GM19023 (cell line): ENCODE measurements around the gene ATOH8.
A peak's percentile ranks its signal among the peaks of the same experiment; 100 is the strongest.
"Not testable (repeated sequence)": the region's sequence is repeated elsewhere in the genome, so short reads cannot be mapped to it uniquely, and the experiment has no call there.

Source experiments
- ATAC-seq: cut with Tn5 transposase; IDR thresholded peaks from one replicate; pipeline ENCODE4 v1.9.1; 2021; ENCODE audit warnings: mild to moderate bottlenecking, moderate library complexity; ENCODE audit not compliant: unreplicated experiment

The ATOH8 gene

DNA sequence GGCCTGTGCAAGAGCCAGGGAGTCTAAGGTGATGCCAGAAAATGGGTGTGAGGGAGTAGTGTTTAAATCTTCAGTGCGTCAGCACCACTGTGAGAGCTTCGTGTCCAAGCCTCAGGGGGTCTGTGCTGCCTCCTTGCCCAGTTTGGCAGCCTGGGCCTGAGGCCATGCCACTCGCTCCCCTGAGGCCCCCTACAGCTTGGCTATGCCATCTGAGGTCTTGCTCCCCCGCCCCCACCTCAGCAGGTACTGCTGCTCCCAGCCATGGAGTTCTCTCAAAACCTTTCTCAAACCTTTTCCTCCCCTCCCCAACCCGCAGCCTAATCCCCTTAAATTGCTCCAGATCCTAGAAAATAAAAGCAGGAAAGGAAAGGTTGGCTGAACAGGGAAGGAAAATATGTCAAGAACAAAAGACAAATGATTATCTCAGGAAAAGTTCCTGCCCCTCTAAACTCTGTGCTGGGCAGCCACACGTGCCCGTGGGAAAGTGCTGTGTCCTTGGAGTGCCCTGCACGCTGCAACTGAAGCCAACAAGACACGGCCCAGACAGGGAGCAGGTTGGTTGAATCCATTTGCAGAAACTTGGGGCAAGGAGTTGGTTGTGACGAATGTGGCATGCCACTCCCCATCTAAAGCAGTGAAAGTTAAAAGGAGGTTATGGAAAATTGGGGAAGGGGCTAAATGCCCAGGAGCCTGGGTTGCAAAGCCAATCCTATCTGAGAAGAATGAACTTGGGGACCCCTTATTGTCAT, 61.2 kb downstream of the ATOH8 start:
- no peak for ATAC-seq

DNA sequence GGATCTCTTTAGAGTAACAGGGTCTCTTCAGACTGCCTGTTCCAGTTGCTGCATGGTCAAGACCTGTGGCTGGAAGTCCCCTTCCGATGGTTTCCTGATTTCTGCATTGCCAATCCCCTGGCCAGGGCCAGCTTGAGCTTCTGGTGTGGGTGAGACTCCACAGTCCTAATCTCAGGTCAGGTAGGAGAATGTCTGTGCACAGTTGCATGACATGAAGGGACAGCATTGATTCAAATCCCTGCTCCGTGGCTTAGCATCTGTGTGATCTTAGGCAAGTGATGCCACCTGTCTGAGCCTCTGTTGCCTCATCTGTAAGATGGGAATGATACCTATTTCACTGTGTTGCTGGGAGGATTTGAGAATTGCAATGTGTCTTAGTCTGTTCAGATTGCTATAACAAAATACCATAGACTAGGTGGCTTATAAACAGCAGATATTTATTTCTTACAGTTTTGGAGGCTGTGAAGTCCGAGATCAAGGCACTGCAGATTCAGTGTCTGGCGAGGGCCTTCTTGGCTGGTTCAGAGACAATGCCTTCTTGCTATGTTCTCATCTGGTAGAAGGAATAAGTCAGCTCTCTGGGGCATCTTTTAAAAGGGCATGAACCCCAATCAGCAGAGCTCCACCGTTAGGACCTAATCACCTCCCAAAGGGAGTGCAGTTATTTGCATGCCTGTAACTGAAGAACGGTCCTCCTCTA, 66.2 kb downstream of the ATOH8 start:
- no peak for ATAC-seq

DNA sequence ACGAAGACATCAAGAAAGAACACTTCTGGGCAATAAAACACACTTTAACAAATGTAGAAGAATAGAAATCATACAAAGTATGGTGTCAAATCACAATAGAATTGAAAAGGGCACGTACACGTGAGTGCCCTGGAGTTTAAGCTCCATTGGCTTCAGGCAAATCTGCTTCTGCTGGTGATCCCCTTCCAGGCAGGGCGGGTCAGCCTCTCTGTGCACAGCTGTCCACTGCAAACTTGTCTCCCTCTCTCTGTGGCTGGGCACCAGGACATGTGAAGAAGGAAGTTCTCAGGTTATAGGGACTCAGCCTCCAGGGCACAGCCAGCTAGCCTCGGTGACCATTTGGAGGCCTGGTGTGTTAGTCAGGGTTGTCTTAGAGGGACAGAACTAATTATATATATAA, 69.0 kb downstream of the ATOH8 start:
- no peak for ATAC-seq

DNA sequence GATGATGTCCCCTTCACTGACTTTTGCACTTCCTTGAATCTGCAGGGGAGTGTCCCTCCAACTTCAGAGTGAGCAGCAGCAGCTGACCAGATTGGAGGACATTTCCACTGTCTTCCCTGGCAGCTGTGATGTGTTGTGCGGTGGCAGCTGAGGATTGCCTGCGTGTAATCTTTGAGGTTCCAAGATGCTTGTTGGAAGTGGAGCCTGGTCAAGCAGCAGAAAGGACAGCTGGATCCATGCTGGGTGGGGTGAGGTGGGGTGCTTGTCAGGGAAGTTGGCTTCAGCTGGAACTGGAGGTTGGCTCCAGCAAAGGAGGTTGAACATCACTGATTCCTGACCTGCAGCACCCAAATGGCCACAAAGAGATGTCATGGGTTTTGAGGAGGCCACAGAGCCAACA, 70.2 kb downstream of the ATOH8 start:
- ATAC-seq: no peak

DNA sequence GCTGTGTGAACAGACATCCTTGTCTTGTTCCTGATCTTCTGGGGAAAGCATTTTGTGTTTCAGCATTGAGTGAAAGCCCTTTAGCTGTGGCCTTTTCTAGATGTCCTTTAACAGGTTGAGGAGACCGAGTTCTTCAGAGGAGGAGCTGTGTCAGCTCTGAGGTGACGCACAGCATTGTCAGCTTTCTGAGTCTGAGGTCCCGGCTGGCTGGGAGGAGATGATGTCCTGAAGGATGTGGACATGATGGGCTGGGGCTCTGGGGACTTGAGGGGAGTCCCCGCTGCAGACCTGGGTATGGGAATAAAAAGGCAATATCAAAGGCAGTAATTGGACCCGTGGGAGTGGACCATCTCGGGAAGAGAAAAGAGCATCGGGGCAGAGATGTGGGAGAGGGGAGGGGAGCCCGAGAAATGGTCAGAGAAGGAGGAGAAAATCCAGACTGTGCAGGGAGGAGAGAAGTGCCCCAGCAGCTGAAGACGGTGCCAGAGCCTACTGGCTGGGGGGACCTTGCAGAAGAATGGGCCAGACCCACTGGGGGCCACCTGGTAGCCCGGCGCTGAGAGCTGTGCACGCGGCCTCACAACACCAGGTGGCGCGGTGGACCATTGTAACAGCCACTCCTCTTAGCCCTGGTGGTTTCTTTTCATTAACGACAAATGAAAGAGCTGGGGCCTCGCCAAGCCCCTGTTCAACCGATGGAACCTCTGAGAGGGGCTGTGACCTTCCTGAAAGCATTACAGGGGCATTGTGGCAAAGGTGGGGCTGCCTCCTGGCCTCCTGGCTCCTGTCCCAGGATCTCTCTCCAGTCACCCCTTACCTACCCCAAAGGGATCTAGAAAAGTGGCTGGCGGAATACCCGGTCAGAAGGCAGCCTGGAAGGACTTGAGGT, 73.4 kb downstream of the ATOH8 start:
- peak; percentile 82 for ATAC-seq

DNA sequence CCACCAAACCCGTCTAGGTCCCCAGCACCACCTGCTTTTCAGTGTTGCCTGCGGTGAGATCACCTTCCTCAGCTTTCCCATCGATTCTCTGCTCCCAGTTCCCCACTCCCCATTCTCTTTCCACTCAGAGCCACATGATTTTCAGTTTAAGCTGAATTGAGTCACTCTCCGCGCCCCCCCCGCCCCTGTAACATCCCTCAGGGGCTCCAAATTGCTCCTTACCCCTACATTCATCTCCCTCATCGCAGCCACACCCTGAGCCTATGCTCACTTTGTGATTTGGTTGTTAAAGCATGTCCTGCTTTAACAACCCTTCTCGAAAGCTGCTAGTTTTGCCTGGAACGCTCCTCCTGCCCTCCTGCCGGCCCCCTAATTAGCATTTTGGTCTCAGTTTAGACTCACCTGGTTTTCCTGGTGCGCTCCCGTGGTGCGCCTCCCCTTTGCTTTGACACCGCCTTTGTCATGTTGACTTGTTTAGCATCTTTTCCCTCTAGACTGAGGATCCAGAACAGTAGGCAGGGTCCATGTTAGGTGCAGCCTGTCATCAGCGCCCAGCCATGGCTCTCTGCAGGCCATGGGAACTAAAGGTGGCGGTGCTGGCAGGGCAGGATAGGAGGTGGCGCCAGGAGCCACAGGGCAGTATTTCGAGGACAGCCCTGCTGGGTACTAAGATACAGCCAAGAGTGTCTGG, 74.2 kb downstream of the ATOH8 start:
- no peak for ATAC-seq

DNA sequence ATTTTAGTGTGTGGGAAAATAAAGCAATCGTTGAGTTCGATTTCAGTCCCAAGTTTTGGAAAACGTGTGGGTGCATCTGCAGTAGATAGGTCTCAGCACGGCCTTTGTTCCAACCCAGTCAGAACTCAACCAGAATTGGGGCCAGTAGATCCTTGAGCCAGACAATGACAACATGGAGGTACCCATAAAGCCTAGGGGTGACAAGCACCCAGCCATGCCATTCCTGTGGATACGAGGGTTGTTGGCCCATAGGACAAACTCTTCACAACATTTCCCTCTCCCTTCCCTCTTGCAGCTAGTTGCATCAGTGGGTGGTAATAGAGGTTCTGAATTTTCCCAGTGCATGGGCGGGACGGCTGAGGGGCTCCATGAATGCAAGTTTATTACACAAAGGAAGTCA, 74.9 kb downstream of the ATOH8 start:
- no peak for ATAC-seq

DNA sequence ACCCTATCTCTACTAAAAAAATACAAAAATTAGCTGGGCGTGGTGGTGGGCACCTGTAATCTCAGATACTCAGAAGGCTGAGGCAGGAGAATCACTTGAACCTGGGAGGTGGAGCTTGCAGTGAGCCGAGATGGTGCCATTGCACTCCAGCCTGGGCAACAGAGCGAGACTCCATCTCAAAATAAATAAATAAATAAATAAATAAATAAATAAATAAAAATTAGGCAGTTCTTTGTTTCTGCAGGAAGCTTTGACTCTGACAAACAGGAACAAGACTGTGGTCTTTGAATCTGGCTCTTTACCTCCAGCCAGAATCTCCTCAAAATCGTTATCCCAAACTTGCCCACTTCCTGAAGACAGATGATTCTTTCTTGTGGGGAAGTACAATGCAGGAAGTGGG, 75.6 kb downstream of the ATOH8 start:
- ATAC-seq: not testable (repeated sequence)

DNA sequence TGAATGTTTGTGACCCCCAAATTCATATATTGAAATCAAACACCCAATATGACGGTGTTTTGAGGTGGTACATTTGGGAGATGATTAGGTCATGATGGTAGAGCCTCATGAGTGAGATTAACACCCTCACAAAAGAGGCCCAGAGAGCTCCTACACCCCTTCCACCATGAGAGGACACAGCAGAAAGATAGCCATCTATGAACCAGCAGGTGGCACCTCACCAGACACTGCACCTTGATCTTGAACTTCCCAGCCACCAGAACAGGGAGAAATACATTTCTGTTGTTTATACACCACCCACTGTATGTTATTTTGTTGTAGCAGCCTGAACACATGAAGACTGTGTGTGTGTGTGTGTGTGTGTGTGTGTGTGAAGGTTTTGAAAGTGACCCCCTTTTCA, 76.9 kb downstream of the ATOH8 start:
- ATAC-seq: no peak

DNA sequence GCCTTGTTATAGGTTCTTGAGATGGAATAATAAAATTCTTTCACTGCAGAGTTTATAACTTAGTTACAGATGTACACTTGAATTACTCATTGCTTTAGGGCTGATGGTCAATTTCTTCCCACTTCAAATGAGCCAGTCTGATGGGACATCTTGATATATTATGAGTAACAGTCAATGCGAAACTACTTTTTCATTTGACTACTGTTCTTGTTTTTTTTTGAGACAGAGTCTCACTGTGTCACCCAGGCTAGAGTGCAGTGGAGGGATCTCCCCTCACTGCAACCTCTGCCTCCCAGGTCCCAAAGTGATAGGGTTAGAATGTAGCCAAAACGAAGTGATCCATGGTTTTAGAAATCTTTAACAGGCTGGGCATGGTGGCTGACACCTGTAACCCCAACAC, 77.9 kb downstream of the ATOH8 start:
- no peak for ATAC-seq

DNA sequence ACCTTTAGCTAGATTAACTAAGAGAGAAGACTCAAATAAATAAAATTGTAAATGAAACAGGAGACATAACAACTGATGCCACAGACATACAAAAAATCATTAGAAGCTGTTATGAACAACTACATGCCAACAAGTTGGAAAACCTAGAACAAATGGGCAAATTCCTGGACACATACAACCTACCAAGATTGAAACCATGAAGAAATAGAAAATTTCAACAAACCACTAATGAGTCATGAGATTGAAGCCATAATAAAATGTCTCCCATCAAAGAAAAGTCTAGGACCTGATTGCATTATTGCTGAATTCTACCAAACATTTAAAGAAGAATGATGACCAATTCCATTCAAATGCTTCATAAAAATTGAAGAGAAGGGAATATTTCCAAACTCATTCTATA, 80.7 kb downstream of the ATOH8 start:
- no peak for ATAC-seq
